GF-D8 (cell line): Measurements from ENCODE around the gene SEH1L.
"Not testable (repeated sequence)": the region's sequence is repeated elsewhere in the genome, so short reads cannot be mapped to it uniquely, and the experiment has no call there.

ENCODE experiments used
- DNase-seq: peaks from one replicate; lab custom pipeline; 2025; lab: John Stamatoyannopoulos, UW

The SEH1L gene

GRCh38 chr18:12995952-12996477 lies 48.2 kb downstream of the SEH1L start:
- no peak for DNase-seq

- DNase-seq = no peak
Measured at GRCh38 chr18:12996661-12997292, 49.0 kb downstream of the SEH1L start.

- DNase-seq = not testable (repeated sequence)
Measured at GRCh38 chr18:12997330-12997729, 49.5 kb downstream of the SEH1L start.

- no peak for DNase-seq
Measured at GRCh38 chr18:12998332-12999060, 50.7 kb downstream of the SEH1L start.

- no peak for DNase-seq
Measured at GRCh38 chr18:13003466-13003896, 55.7 kb downstream of the SEH1L start.

- DNase-seq = no peak
Measured at GRCh38 chr18:13004396-13004795, 56.6 kb downstream of the SEH1L start.

- DNase-seq = no peak
Measured at GRCh38 chr18:13005289-13005688, 57.5 kb downstream of the SEH1L start.

- DNase-seq = no peak
Measured at GRCh38 chr18:13006531-13007247, 58.9 kb downstream of the SEH1L start.

GRCh38 chr18:13007248-13007560 lies 59.4 kb downstream of the SEH1L start:
- peak; percentile 31 for DNase-seq

GRCh38 chr18:13011719-13012118 lies 63.9 kb downstream of the SEH1L start:
- DNase-seq = no peak

GRCh38 chr18:13014232-13014631 lies 66.4 kb downstream of the SEH1L start:
- DNase-seq = no peak

- DNase-seq = no peak
Measured at GRCh38 chr18:13014818-13015217, 67.0 kb downstream of the SEH1L start.

- no peak for DNase-seq
Measured at GRCh38 chr18:13017247-13017875, 69.5 kb downstream of the SEH1L start.

- DNase-seq = no peak
Measured at GRCh38 chr18:13018374-13018773, 70.6 kb downstream of the SEH1L start.

- DNase-seq = no peak
Measured at GRCh38 chr18:13019301-13019700, 71.5 kb downstream of the SEH1L start.

GRCh38 chr18:13022644-13023043 lies 74.8 kb downstream of the SEH1L start:
- DNase-seq = no peak

- DNase-seq = no peak
Measured at GRCh38 chr18:13025233-13025632, 77.4 kb downstream of the SEH1L start.

GRCh38 chr18:13026583-13027270 lies 78.9 kb downstream of the SEH1L start:
- no peak for DNase-seq

- DNase-seq = no peak
Measured at GRCh38 chr18:13028869-13029268, 81.1 kb downstream of the SEH1L start.

GRCh38 chr18:13032173-13032572 lies 84.4 kb downstream of the SEH1L start:
- DNase-seq = no peak

GRCh38 chr18:13035249-13035914 lies 87.6 kb downstream of the SEH1L start:
- no peak for DNase-seq
